H9 (cell line): ENCODE results near the gene AIMP1. TPM values are rescaled to one million over a fixed set of nuclear protein-coding genes. Genes with fewer than 3 reads are reported as not detected.

ENCODE experiments used
- DNase-seq: peaks from one replicate; pipeline ENCODE4 v3.0.0-alpha.2; 2017
- H2AFZ ChIP-seq: one replicate; pipeline ENCODE4 v1.6.1; 2013; ENCODE audit warnings: mild to moderate bottlenecking, low read length, control low read depth, moderate library complexity
- H2AK5ac ChIP-seq: 2 replicates; pipeline ENCODE4 v1.6.1; 2013; ENCODE audit warnings: low read length, control low read depth, mixed read lengths; ENCODE audit not compliant: insufficient read length
- H2BK120ac ChIP-seq: one replicate; pipeline ENCODE4 v1.6.1; 2013; ENCODE audit warnings: low read depth, mild to moderate bottlenecking, low read length, control low read depth, inconsistent platforms; ENCODE audit not compliant: poor library complexity, severe bottlenecking
- H2BK12ac ChIP-seq: 2 replicates; pipeline ENCODE4 v1.6.1; 2013; ENCODE audit warnings: low read length, control low read depth, mixed read lengths, low read depth; ENCODE audit not compliant: insufficient read length
- H2BK15ac ChIP-seq: 2 replicates; pipeline ENCODE4 v1.6.1; 2013; ENCODE audit warnings: low read depth, low read length, control low read depth
- H2BK20ac ChIP-seq: one replicate; pipeline ENCODE4 v1.6.1; 2013; ENCODE audit warnings: low read depth, mild to moderate bottlenecking, low read length, control low read depth, inconsistent platforms; ENCODE audit not compliant: poor library complexity, severe bottlenecking
- H2BK5ac ChIP-seq: 2 replicates; pipeline ENCODE4 v1.6.1; 2013; ENCODE audit warnings: low read length, control low read depth, mixed read lengths; ENCODE audit not compliant: insufficient read length
- H3K14ac ChIP-seq: 2 replicates; pipeline ENCODE4 v1.6.1; 2013; ENCODE audit warnings: low read length, control low read depth; ENCODE audit not compliant: insufficient read depth
- H3K18ac ChIP-seq: 2 replicates; pipeline ENCODE4 v1.6.1; 2013; ENCODE audit warnings: low read depth, mild to moderate bottlenecking, mixed read lengths, low read length, control low read depth; ENCODE audit not compliant: insufficient read length
- H3K23ac ChIP-seq: 2 replicates; pipeline ENCODE4 v1.6.1; 2013; ENCODE audit warnings: low read length, control low read depth, mixed read lengths, low read depth; ENCODE audit not compliant: insufficient read length
- H3K23me2 ChIP-seq: 2 replicates; pipeline ENCODE4 v1.6.1; 2013; ENCODE audit warnings: low read depth, mild to moderate bottlenecking, mixed read lengths, low read length, control low read depth; ENCODE audit not compliant: insufficient read length, poor library complexity, severe bottlenecking
- H3K27ac ChIP-seq: 2 replicates; pipeline ENCODE4 v1.5.1; 2013; ENCODE audit warnings: low read length, control low read depth, mixed read lengths, low read depth; ENCODE audit not compliant: insufficient read length
- H3K27me3 ChIP-seq: 2 replicates; pipeline ENCODE4 v1.6.1; 2013; ENCODE audit warnings: low read length, control low read depth, inconsistent platforms; ENCODE audit not compliant: insufficient read depth
- H3K4ac ChIP-seq: 2 replicates; pipeline ENCODE4 v1.6.1; 2013; ENCODE audit warnings: low read depth, mild to moderate bottlenecking, control low read depth, inconsistent platforms, low read length, moderate library complexity
- H3K4me1 ChIP-seq: 2 replicates; pipeline ENCODE4 v1.6.1; 2013; ENCODE audit warnings: low read length, control low read depth, inconsistent platforms; ENCODE audit not compliant: insufficient read depth
- H3K4me2 ChIP-seq: 2 replicates; pipeline ENCODE4 v1.6.1; 2013; ENCODE audit warnings: low read length, control low read depth, mixed read lengths; ENCODE audit not compliant: insufficient read length, insufficient read depth
- H3K56ac ChIP-seq: 2 replicates; pipeline ENCODE4 v1.6.1; 2013; ENCODE audit warnings: low read depth, mild to moderate bottlenecking, mixed read lengths, low read length, control low read depth; ENCODE audit not compliant: insufficient read length
- H3K79me1 ChIP-seq: 2 replicates; pipeline ENCODE4 v1.6.1; 2013; ENCODE audit warnings: low read depth, mild to moderate bottlenecking, moderate library complexity, low read length, control low read depth, inconsistent platforms; ENCODE audit not compliant: insufficient read depth, poor library complexity, severe bottlenecking
- H3K79me2 ChIP-seq: 2 replicates; pipeline ENCODE4 v1.6.1; 2013; ENCODE audit warnings: low read length, control low read depth, inconsistent platforms; ENCODE audit not compliant: insufficient read depth
- H3K9ac ChIP-seq: 2 replicates; pipeline ENCODE4 v1.6.1; 2013; ENCODE audit warnings: low read length, control low read depth, mixed read lengths; ENCODE audit not compliant: insufficient read length; ENCODE audit errors: extremely low read depth
- H3K9me3 ChIP-seq: one replicate; pipeline ENCODE4 v1.6.1; 2013; ENCODE audit warnings: low read depth, low read length, inconsistent platforms; ENCODE audit not compliant: control insufficient read depth
- H3T11ph ChIP-seq: one replicate; pipeline ENCODE4 v1.6.1; 2013; ENCODE audit warnings: mild to moderate bottlenecking, low read length, control low read depth, inconsistent platforms
- H4K20me1 ChIP-seq: one replicate; pipeline ENCODE4 v1.6.1; 2013; ENCODE audit not compliant: control insufficient read depth, insufficient read length, insufficient read depth
- H4K5ac ChIP-seq: 2 replicates; pipeline ENCODE4 v1.6.1; 2013; ENCODE audit warnings: low read depth, mild to moderate bottlenecking, mixed read lengths, low read length, control low read depth; ENCODE audit not compliant: insufficient read length
- H4K8ac ChIP-seq: replicated peaks from 2 replicates; pipeline ENCODE4 v1.6.1; 2013; ENCODE audit warnings: low read length, control low read depth, mixed read lengths, low read depth; ENCODE audit not compliant: insufficient read length
- H4K91ac ChIP-seq: 2 replicates; pipeline ENCODE4 v1.6.1; 2013; ENCODE audit warnings: low read depth, mild to moderate bottlenecking, moderate library complexity, mixed read lengths, low read length, control low read depth; ENCODE audit not compliant: insufficient read length
- H3K27ac Mint-ChIP-seq, 3 experiments: 2 replicates in 2 of 3; 3 replicates in 1 of 3; pipeline ENCODE4 v1.8.0; 2020 to 2021; ENCODE audit warnings: mixed read lengths in 3 of 3, mild to moderate bottlenecking in 1 of 3, moderate library complexity in 1 of 3
- H3K27me3 Mint-ChIP-seq: 2 replicates; pipeline ENCODE4 v1.8.0; 2021; ENCODE audit warnings: low read depth, mild to moderate bottlenecking, moderate library complexity, mixed read lengths
- H3K36me3 Mint-ChIP-seq, 3 experiments: 2 replicates in 2 of 3; 3 replicates in 1 of 3; pipeline ENCODE4 v1.8.0; 2020 to 2021; ENCODE audit warnings: low read depth in 3 of 3, mixed read lengths in 3 of 3; ENCODE audit not compliant: insufficient read depth in 1 of 3
- H3K4me1 Mint-ChIP-seq, 2 experiments: 2 replicates each; pipeline ENCODE4 v1.8.0; 2020; ENCODE audit warnings: mixed read lengths in 2 of 2
- H3K4me3 Mint-ChIP-seq, 2 experiments: 2 replicates in 1 of 2; 3 replicates in 1 of 2; pipeline ENCODE4 v1.8.0; 2020 to 2021; ENCODE audit warnings: mild to moderate bottlenecking in 2 of 2, mixed read lengths in 2 of 2, moderate library complexity in 1 of 2
- H3K9me3 Mint-ChIP-seq, 2 experiments: 2 replicates in 1 of 2; 3 replicates in 1 of 2; pipeline ENCODE4 v1.8.0; 2020; ENCODE audit warnings: mild to moderate bottlenecking in 2 of 2, mixed read lengths in 2 of 2, moderate library complexity in 1 of 2
- WGBS: extraction: QIAGEN DNeasy Blood & Tissue Kit; methylation state at CpG from one replicate; pipeline ENCODE4 v1.1.7; 2013; ENCODE audit warnings: missing lambda C conversion rate, low lambda C conversion rate, mixed read lengths; ENCODE audit not compliant: insufficient read length; ENCODE audit errors: extremely low coverage; 5-methylcytosine and 5-hydroxymethylcytosine counted together
- total RNA-seq: library from RNA; stranded (reverse); gene quantifications from 2 replicates; pipeline ENCODE4 v1.2.1, GENCODE V29; 2021
- TF ChIP-seq, protein P1 (sequence below): fragments of 200-600 bp; sonication (generic); conservative IDR thresholded peaks from 3 replicates; pipeline ENCODE4 v1.8.0; 2021; ENCODE audit warnings: antibody characterized with exemption, mild to moderate bottlenecking

Gene AIMP1
- total RNA-seq, 1 experiment from 2014 or later, result 36.8 TPM

GRCh38 chr4:106329041-106329618, 12.8 kb downstream of the AIMP1 start:
- Histone ChIP-seq H3K4me1 (no peaks in the 10 kb centered on the region), H2BK12ac (no peak overlapping the region), H3K14ac (no peak overlapping the region), H2AFZ (no peak overlapping the region), H3K79me2 (no peaks in the 10 kb centered on the region), H3K18ac (no peak overlapping the region), H2BK15ac (no peak overlapping the region), H3K23me2 (no peaks in the 10 kb centered on the region), H3K79me1 (no peaks in the 10 kb centered on the region), H2BK120ac (no peak overlapping the region), H3K4ac (no peak overlapping the region), H3K4me2 (no peak overlapping the region), H2BK5ac (no peak overlapping the region), H4K8ac (no peak overlapping the region), H2BK20ac (no peak overlapping the region), H4K20me1 (no peaks in the 10 kb centered on the region), H3T11ph (no peak overlapping the region), H4K91ac (no peak overlapping the region), H3K56ac (no peak overlapping the region), H3K27ac (no peak overlapping the region), H2AK5ac (no peak overlapping the region), H4K5ac (no peak overlapping the region), H3K9me3 (no peaks in the 10 kb centered on the region), H3K9ac (no peak overlapping the region), H3K27me3 (no peaks in the 10 kb centered on the region), H3K23ac (no peak overlapping the region)
- Mint-ChIP-seq H3K36me3 (peaks cover 8 to 42% (median 42%) of the 10 kb centered on the region in 3 experiments; a peak in 6 of 7 replicates), H3K4me1 (peaks cover 4 to 5% of the 10 kb centered on the region in 2 experiments; a peak in 2 of 4 replicates), H3K27me3 (no peaks in the 10 kb centered on the region), H3K4me3 (no peak overlapping the region), H3K9me3 (no peaks in the 10 kb centered on the region), H3K27ac (no peak overlapping the region)
- WGBS, result no CpG with 5 or more reads among the region's 1 CpG
- DNase-seq, result no peak
- TF ChIP-seq, protein P1, sequence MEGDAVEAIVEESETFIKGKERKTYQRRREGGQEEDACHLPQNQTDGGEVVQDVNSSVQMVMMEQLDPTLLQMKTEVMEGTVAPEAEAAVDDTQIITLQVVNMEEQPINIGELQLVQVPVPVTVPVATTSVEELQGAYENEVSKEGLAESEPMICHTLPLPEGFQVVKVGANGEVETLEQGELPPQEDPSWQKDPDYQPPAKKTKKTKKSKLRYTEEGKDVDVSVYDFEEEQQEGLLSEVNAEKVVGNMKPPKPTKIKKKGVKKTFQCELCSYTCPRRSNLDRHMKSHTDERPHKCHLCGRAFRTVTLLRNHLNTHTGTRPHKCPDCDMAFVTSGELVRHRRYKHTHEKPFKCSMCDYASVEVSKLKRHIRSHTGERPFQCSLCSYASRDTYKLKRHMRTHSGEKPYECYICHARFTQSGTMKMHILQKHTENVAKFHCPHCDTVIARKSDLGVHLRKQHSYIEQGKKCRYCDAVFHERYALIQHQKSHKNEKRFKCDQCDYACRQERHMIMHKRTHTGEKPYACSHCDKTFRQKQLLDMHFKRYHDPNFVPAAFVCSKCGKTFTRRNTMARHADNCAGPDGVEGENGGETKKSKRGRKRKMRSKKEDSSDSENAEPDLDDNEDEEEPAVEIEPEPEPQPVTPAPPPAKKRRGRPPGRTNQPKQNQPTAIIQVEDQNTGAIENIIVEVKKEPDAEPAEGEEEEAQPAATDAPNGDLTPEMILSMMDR, result peak; percentile 76
